Uterus (tissue), 2 donors: ENCODE results near the gene RABAC1.
"Not testable (repeated sequence)": the region's sequence is repeated elsewhere in the genome, so short reads cannot be mapped to it uniquely, and the experiment has no call there.

Source experiments
- POLR2A ChIP-seq, 2 donors: fragments of 450-650 bp; IDR thresholded peaks; one replicate each; pipeline ENCODE4 v1.6.1; 2016; ENCODE audit warnings: antibody characterized with exemption in 2 of 2, mild to moderate bottlenecking in 1 of 2, moderate library complexity in 1 of 2
- TF ChIP-seq, protein P1 (sequence below), 4 experiments: fragments of 200-600 bp in 2 of 4; fragments of 450-650 bp in 2 of 4; sonication (generic) in 2 of 4; IDR thresholded peaks; one replicate each; pipeline ENCODE4 v1.5.1; 2016 to 2019; ENCODE audit warnings: antibody characterized with exemption in 4 of 4, mild to moderate bottlenecking in 2 of 4, moderate library complexity in 1 of 4

DNA sequence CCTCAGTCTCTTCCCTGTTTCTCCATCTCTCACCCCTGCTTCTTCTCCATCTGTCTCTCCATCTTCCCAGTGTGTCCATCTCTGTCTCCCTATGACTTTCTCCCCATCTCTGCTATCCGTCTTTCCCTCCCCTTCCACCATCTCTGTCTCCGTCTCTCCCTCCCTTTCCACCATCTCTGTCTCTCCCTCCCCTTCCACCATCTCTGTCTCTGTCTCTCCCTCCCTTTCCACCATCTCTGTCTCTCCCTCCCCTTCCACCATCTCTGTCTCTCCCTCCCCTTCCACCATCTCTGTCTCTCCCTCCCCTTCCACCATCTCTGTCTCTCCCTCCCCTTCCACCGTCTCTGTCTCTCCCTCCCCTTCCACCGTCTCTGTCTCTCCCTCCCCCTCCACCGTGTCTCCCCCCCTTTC, 44.7 kb downstream of the RABAC1 start:
- not testable (repeated sequence) for TF ChIP-seq POLR2A (IDR thresholded peaks at IDR 0.05)
- TF ChIP-seq, protein P1, sequence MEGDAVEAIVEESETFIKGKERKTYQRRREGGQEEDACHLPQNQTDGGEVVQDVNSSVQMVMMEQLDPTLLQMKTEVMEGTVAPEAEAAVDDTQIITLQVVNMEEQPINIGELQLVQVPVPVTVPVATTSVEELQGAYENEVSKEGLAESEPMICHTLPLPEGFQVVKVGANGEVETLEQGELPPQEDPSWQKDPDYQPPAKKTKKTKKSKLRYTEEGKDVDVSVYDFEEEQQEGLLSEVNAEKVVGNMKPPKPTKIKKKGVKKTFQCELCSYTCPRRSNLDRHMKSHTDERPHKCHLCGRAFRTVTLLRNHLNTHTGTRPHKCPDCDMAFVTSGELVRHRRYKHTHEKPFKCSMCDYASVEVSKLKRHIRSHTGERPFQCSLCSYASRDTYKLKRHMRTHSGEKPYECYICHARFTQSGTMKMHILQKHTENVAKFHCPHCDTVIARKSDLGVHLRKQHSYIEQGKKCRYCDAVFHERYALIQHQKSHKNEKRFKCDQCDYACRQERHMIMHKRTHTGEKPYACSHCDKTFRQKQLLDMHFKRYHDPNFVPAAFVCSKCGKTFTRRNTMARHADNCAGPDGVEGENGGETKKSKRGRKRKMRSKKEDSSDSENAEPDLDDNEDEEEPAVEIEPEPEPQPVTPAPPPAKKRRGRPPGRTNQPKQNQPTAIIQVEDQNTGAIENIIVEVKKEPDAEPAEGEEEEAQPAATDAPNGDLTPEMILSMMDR (IDR thresholded peaks at IDR 0.05): not testable (repeated sequence)
